TTC549 (cell line): Measurements from ENCODE around the gene BMI1.
"Not testable (repeated sequence)": the region's sequence is repeated elsewhere in the genome, so short reads cannot be mapped to it uniquely, and the experiment has no call there.

Experiments used
- FAIRE-seq: peaks from 2 replicates; lab custom pipeline; 2012; peaks lifted over from hg19 to GRCh38; lab: Jason Lieb, UNC

The BMI1 gene

DNA sequence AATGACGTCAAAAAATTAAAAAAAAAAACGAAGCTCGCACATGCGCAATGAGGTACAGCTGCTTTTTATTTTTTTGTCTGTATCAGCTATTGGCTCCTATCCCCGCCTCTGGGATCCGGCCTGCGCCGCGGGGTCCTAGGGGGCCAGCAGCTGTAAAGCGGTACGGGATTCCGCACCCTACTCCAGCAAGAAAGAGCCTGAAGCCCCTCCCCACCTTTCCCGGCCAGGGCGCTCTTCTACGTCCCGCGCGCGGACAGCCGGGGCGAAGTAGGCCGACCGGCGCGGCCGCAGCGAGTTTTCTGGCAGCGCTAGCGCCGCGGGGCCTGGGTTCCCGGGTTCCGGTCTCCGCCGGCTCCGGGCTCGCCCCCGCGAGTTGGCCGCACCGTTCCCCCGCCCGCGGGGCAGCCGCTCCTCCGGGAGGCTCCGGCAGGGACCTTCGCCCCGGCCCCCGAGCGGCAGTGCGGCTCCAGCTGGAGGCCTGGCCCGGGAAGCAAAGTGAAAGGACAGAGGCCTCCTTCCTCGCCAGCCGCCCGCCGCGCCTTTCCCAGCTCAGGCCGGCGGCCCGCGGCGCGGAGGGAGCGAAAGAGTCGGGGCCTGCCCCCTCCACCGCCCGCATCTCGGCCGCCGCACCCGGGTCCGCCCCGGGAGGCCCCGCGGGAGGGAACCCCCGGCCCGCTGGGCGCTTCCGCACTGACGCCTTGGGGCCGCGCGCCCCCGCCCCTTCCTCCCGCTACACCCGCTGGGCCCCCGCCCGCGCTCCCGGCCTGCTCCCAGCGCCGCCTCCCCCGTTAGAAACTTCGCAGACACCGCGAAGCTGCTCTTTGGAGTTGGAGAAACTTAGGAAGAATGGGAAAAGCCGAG lies 19.7 kb downstream of the BMI1 start:
- no peak for FAIRE-seq

DNA sequence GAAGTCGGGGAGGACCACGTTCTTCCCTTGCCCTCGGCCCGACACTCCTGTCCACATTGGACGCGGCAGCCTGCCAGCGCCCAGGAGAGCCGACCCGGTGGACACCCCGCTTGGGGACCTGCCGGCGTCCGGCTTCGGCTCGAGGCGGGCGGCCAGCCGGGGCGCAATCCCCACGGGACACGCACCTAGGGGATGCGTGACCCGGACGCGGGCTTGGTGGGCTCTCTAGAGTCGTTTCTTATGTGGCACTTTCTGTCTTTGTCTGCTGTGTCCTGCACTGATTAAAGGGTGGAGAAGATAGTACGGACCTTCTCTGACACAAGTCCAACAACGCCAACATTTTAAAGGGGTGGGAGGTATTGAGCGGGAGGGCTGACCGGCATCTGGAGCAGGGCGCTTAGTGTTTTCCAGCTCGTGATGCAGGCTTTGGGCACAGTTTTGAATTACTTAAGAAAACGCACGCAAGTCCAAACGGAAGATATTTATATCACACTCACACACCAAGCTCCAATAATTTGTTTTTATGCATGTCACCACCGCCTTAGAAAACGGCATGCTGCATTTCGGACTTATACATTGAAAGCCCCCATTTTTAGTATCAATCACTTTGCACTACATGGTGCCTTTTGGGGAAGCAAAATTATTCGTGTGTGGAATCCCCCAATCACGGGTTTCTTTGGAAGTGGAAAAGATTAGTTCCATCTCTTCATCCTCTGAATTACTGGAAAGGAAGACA lies 20.5 kb downstream of the BMI1 start:
- no peak for FAIRE-seq

DNA sequence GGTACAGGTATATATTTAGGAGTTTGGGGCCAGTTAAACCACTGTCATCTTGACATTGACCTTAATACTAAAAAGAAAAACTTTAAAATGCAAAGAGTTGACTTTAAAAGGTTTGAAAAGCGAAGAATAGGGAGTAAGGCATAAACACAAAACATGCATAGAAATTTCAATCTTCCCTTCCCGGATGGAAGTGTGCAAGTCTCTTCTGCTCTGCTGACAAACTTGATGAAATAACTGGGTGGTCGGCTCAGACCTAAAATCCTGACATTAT lies 21.0 kb downstream of the BMI1 start:
- FAIRE-seq = no peak

DNA sequence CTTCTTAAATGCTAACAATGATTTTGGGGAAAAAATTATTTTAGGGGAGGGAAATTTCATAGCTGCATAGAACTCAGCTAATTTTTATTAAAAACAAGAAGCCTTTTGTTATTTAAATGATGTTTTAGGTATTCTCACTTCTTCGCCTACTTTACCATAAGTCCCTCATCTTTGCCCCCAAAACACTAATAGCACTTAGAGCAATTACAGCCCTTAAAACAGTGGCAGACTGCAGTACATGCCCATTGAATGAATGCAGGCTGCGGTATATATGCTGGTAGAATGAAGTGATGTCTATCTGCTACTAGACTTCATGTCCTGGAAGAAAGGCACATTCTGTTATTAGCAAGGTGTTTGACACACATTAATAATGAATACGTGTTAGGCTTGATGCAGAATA lies 21.5 kb downstream of the BMI1 start:
- no peak for FAIRE-seq

DNA sequence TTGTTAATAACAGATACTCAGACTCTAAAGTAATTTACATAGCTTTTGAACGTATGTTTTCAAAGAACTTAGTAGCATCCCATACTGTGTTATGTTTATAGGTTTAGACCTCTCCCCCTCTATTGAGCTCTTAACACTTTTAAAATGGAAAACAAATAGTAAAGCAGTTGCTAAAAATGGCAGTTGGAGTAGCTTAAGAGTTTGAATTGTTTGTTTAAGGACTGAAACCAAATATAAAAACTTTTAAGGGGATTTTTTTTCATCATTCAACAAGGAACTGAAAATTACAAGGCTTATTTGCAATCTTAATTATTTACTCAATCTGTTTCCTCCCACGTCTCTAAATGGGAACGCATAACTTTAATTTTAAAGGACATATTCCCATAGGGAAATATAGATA lies 22.8 kb downstream of the BMI1 start:
- no peak for FAIRE-seq

DNA sequence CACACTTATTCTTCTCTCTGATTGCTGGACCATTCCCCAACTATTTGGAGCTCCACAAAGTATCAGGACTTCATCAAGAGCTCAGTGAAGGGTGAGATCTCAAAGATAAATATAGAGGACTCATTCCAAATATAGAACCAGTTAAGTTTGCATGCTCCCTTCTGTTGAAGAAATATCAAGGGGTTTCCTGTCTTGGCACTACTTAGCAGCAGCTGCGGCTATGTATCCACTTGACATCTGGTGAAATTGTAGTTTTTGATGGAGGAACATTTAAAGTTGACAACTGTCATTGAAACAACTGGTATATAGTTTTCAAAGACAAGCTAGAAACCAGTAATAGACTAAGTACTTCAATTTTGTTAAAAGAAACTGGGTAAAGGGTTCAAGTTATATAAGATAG lies 23.4 kb downstream of the BMI1 start:
- no peak for FAIRE-seq

DNA sequence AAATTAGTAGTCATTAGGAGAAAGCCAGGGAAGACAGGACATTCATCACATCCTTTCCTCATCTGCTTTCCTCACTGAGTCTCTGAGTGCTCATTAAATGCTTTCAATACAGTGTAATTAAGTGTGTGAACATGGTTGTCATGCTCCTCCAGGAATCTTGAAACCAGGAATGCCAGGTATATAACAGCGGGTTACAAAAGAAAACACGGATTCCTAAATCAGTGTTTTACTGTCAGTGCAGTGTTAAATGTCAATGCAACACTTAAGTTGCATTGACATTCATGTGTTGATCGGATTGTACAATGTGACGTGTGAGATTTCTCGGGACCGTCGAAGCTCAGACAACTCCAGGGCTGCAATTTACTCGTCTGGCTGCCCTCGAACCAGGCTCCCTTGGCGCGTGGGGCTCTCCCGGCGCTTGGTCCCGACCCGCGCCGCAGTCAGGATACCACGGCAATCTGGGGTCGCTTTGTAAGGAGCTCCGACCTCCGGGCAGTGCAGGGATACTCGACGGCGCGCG lies 23.9 kb downstream of the BMI1 start:
- FAIRE-seq = no peak

DNA sequence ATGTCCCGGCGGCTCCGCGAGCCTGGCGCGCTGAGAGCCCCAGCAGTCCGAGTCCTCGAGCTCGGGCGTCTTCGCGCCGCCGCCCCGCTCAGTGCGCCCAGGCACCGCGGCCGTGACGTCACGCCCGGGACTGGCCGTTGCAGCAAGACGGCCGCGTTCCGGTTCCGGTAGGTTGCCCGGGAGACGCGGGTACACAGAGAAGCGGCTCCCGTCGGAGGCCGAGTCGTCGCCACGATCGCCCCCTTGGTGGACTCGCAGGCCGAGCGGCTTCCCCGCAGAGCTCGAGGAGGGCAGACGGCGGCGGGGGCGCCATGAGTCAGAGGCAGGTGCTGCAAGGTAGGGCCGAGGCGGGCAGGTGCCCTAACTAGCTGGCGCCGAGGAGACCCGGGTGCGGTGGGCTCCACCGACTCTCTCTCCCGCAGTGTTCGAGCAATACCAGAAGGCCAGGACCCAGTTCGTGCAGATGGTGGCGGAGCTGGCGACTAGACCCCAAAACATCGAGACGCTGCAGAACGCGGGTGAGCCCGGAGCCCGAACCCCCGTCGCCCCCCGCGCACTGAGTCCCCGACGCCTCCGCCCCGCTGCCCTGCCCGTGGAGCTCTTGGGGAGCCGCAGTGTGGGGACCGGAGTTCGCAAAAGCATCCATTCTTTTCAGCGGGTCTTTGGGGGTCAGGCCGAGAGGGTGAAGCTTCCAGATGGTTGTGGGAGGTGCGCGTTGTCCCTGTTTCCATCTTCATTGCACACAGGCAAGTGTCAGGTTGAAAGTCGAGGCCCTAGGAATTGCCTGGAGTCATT lies 24.6 kb downstream of the BMI1 start, which contains the start of gene SPAG6:
SPAG6 (plus strand) TSS at position 196 of the 795 bp plus-strand sequence; CDS start at position 312, 116 bp downstream.
- FAIRE-seq = no peak

DNA sequence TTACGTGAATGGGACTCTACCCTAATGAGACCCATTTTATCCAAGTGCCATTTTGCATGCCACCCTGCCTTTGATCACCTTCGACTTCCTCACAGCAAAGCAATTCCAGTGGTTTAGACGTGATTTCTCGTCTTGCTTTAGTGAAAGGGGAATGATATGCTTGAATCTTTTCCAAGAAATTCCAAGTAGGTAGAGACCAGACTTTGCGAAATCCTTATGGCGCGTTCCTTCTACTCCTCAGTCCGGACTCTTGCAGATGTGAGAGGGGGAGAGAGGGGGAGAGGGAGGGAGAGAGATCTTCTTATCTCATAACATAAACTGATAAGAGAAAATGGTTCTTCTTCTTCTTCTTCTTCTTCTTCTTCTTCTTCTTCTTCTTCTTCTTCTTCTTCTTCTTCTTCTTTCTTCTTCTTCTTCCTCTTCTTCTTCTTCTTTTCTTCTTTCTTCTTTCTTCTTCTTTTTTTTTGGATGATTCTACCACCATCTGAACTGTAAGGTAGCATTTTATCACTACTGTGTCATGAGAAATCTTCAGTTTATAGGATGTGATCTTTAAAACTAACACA lies 25.3 kb downstream of the BMI1 start:
- no peak for FAIRE-seq

DNA sequence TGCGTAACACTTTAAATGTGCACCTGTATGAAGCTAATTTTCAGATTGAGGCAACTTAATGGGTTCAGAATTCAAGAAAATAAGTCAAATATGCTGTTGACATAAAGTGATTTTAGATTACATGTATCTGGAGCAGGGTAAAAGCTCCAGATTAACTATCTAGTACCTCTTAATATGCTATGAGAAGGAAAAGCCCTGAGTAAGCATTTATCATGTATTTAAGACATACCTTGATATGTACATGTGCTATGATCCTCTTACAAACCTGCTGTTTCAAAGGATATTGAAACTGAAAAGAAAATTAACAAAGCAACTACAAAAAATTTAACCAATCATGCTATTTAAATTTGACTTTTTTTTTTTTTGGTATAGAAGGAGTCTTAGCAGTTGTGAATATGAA lies 28.9 kb downstream of the BMI1 start:
- no peak for FAIRE-seq

DNA sequence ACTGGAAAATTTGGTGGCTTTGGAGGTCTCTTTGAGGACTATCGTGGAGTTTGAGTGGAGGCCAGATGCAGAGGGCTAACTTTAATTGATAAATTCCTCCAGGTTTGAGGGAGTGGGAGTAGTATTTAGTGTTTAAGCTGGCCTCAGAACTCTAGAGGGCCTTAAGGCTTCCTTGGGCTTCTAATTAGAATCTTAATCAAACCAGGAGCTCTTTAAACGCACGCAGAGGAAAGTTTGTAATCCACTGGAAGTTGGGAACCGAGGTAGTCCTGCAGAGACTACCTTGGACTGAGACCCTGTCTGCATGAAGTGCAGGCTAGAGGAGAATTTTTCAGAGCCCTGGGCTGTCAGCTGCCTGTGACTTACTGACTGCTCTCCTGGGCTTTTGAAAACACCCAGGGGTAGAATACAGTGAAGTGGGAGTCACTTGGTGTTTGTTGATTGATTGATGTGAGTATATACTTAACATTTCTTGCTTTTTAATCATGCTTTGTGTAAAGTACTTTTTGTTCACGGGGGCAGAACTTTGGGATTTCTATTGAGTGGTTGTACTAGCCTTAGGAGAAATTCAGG lies 30.3 kb downstream of the BMI1 start:
- no peak for FAIRE-seq

DNA sequence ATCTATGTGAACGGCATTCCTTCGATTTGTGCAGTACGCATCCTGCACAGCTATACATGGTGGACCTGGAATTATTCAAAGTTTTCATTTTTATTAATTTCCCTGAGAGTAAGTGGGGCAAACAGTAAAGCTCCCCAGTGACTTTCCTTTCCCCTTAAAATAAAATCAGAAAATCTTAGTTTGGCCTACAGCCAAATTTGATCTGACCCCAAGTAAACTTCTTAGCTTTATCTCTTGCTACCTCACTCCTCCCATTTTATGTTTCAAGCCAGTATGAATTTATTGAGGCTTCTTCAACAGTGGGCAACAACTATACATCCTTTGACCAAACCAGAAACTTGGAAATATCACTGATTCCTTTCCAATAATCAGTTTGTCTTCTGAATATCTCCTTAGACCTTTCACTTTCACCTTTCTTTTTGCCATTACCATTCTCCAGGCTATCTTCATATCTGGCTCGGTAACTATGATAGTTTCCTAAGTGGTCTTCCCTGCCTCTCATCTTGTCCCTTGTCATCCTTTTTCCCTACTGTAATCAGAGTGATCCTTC lies 35.5 kb downstream of the BMI1 start:
- FAIRE-seq = no peak

DNA sequence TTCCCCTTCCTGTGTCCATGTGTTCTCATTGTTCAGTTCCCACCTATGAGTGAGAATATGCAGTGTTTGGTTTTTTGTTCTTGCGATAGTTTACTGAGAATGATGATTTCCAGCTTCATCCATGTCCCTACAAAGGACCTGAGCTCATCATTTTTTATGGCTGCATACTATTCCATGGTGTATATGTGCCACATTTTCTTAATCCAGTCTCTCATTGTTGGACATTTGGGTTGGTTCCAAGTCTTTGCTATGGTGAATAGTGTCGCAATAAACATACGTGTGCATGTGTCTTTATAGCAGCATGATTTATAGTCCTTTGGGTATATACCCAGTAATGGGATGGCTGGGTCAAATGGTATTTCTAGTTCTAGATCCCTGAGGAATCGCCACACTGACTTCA lies 36.9 kb downstream of the BMI1 start:
- not testable (repeated sequence) for FAIRE-seq

DNA sequence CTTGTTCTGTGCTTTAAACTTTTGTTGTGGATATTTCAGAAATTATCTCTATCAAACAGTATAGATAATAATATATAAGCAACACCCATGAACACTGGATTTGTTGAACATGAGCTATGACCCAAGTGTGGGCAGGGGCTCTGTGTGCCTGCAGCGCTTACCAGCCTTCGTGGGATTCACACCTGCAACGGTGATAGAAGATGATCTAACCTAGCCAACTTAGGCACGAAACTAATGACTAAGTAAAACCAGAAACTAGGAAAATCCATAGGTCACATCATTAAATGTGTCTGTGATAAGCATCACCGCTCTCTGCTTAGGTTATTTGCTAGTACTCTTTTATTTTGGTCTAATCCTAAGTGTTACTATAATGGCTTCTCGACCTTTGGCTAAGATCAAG lies 42.4 kb downstream of the BMI1 start:
- FAIRE-seq = no peak

DNA sequence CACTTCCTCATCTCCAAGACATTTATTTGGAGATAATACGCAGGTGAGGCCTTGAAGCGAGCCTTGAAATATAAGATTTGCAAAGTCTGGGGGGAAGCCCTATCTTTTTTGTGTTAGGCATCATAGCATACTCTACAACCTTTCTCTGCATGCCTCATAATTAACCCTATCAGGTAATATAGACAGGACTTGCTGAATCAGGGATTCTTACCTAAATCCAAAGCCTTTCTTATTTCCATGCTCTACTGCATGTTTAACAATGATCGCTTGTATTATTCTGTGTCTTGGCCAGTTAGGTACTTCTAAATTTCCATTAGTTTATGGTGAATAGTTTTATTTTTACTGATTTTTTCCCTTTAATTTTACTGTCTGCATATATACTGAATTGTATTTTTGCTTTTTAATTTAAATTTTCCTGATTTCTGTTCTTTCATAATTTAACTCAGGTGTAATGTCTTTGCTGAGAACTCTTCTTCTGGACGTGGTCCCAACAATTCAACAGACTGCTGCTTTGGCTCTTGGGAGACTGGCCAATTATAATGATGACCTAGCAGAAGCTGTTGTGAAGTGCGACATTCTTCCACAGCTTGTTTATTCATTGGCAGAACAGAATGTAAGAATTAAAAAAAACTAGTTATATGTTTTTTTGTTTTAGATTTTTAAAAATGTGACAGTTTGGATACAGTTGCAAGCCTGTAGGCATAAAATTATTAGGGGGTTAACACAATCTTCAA lies 43.7 kb downstream of the BMI1 start:
- no peak for FAIRE-seq

DNA sequence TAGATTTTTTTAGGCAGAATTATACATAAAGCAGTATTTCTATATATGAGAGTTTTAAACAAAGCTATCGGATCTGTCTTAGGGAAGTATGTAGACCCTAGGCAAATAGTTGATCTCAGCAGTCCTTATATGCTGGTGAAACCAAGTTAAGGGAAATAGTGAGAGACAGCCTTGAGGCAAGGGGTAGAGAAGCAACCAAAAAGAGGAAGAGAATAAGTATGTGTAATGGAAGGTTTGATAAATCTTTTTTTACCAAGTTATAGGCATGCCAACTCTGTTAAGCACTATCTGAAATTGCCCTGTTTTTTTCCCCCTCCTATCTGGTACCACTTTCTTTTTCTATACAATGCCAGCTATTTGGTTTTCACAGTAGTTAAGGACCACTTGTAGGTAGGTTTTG lies 44.3 kb downstream of the BMI1 start:
- no peak for FAIRE-seq

DNA sequence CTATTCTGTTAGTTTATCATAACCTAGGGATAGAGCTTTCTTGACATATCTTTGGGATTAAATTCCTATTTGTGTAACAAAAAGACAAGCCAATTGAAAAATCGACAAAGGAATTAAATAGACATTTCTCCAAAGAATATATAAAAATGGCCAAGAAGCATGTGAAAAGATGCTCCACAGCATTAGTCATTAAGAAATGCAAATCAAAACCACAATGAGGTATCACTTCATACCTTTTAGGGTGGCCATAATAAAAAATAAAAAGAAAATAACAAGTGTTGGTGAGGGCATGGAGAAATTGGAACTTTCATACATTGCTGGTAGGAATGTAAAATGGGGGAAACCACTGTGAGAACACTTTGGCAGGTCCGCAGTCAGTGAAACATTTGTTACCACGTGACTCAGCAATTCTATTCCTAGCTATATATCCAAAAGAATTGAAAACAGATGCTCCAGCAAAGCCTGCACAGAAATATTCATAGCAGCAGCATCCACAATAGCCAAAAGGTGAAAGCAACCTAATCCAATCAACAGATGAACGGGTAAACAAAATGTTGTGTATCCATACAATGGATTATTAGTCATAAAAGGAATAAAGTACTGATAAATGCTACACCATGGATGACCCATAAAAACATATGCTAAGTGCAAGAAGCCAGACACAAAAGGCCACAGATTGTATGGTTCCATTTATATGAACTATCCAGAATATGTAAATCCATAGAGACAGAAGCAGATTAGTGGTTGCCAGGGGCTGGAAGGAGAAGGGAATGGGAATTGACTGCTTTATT lies 44.9 kb downstream of the BMI1 start:
- FAIRE-seq = no peak

DNA sequence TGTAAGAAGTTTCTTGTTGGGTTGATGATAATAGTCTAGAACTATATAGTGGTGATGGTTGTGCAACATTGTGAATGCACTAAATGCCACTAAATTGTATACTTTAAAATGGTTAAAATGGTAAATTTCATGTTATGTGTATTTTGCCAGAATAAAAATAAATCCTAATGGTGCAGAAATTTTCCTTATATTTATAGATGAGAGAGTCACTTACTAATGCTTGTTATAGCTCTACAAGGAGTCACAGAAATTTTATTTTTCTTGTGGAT lies 45.5 kb downstream of the BMI1 start:
- FAIRE-seq = no peak

DNA sequence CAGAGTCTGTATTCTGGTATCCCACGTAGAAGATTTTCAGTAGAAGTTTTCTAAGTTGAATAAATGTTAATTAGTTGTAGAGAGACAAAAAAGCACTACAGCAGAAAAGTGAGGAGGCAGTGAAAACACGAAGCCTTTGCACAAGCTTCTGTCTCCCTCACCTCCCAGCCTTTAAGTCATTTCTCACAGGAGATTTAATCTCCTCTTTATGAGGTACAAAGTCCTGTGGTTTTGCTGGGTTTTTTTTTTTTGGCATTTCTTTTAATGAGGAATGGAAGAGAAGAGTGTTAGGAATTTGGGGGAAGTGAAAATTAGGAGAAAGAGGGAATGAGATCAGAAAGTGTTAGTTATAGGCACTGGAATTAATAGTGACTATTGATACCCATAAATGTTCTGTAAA lies 45.9 kb downstream of the BMI1 start:
- no peak for FAIRE-seq

DNA sequence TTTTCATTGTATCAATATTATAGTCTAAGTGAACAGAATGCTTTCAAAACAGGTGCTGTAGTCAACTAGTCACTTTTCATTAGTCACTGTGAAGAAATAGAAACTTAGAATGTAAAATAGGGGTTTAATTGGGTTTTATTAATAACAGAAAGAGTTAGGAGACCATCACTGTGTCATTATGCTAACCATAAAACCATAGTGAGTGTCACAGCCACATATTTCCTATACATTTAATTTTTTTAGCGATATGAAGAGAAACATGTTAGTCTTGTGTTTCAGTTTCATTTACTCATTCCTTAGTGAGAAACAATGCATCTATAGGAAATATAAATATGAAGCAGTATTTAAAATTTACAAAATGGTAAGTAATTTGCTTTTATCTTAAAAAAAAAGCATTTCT lies 46.6 kb downstream of the BMI1 start:
- FAIRE-seq = no peak

DNA sequence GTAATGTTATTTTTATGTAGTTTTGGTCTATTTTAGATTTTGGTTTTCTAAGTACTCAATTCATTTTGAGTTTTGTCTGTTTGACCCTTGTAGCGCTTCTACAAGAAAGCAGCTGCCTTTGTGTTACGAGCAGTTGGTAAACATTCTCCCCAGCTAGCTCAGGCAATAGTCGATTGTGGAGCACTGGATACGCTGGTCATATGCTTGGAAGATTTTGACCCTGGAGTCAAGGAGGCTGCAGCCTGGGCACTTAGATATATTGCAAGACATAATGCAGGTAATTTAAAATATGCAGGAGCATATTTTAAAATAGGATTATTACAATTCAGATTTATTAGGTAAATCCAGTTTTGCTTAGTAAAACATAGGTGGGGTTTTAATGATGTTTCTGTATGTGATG lies 47.5 kb downstream of the BMI1 start:
- FAIRE-seq = no peak
